ENCODE results near the gene MDFIC.

GRCh38 chr7:114924038-114924712 lies 2.3 kb downstream of the MDFIC start:
- no peak for TF ChIP-seq EZH2 (IDR thresholded peaks at IDR 0.05)
- TF ChIP-seq CTCF (IDR thresholded peaks at IDR 0.05), result no peak
